VCaP (cell line): ENCODE measurements around the gene RPL12.

ENCODE experiments used
- H3K27ac ChIP-seq: fragments of 450-650 bp; 2 replicates; pipeline ENCODE4 v1.5.1; 2017
- CTCF ChIP-seq: fragments of 450-650 bp; conservative IDR thresholded peaks from 2 replicates; pipeline ENCODE4 v1.5.1; 2017; ENCODE audit warnings: mild to moderate bottlenecking, moderate library complexity

RPL12 gene

GRCh38 chr9:127422133-127422782 is 28.9 kb downstream of the RPL12 start:
- TF ChIP-seq CTCF, result no peak
- peak overlapping the region; percentile 98; the same call in 1 of the 2 replicates for H3K27ac ChIP-seq

GRCh38 chr9:127421057-127421456 is 30.1 kb downstream of the RPL12 start:
- no peak for TF ChIP-seq CTCF
- H3K27ac ChIP-seq, result no peak overlapping the region

- TF ChIP-seq CTCF, result no peak
- H3K27ac ChIP-seq, result no peak overlapping the region
Measured at GRCh38 chr9:127419348-127419747, 31.9 kb downstream of the RPL12 start.

- no peak overlapping the region for H3K27ac ChIP-seq
Measured at GRCh38 chr9:127418037-127418471, 33.2 kb downstream of the RPL12 start.

GRCh38 chr9:127417131-127418036 is 33.8 kb downstream of the RPL12 start:
- no peak overlapping the region for H3K27ac ChIP-seq
- TF ChIP-seq CTCF, result no peak

More at GRCh38 chr9:127418037-127418471, 33.2 kb downstream of the RPL12 start:
- peak; percentile 5; the same call in 1 of the 2 replicates for TF ChIP-seq CTCF

- H3K27ac ChIP-seq, result no peak overlapping the region
- no peak for TF ChIP-seq CTCF
Measured at GRCh38 chr9:127415657-127416056, 35.5 kb downstream of the RPL12 start.

DNA sequence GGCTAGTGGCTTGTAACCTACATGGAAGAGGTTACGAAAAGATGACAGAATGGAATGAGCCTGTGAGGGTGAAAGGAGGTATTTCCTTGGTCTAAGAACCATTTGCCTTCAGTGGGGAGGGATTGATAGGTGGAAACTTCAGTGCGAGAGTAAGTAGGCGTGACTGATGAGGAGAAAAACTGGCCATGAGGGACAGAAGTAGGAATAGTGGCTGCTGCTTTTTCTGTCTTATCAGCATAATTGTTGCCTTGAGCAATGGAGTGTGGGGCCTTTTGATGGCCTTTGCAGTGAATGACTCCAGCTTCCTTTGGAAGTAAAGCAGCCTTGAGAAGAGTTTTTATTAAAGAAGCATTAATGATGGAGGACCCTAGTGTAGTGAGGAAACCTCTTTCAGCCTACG is 36.1 kb downstream of the RPL12 start:
- H3K27ac ChIP-seq, result no peak overlapping the region
- TF ChIP-seq CTCF, result no peak
